HL-60 (cell line): ENCODE measurements around the gene FTH1.
A peak's percentile ranks its signal among the peaks of the same experiment; 100 is the strongest.

Experiments used
- DNase-seq, 2 experiments: peaks; one replicate each; pipeline ENCODE4 v3.0.0-alpha.2; 2010 to 2020; ENCODE audit warnings: low read depth in 1 of 2, low spot score in 1 of 2
- H3K27ac ChIP-seq: fragments of 250-450 bp; sonication (Bioruptor Pico); replicated peaks from 2 replicates; pipeline ENCODE4 v1.5.1; 2020; ENCODE audit warnings: mild to moderate bottlenecking, moderate library complexity
- H3K27me3 ChIP-seq: fragments of 250-450 bp; sonication (Bioruptor Pico); 2 replicates; pipeline ENCODE4 v1.5.1; 2021; ENCODE audit warnings: mild to moderate bottlenecking, moderate library complexity; ENCODE audit not compliant: insufficient read depth, poor library complexity, severe bottlenecking
- H3K4me3 ChIP-seq: replicated peaks from 2 replicates; pipeline ENCODE4 v1.5.1; 2011; ENCODE audit warnings: mild to moderate bottlenecking, control low read depth, low read length; ENCODE audit not compliant: insufficient read depth
- CTCF ChIP-seq: IDR thresholded peaks from one replicate; pipeline ENCODE4 v1.5.1; 2011; ENCODE audit warnings: low read length, control low read depth, inconsistent platforms; ENCODE audit not compliant: insufficient read depth
- GABPA ChIP-seq: IDR thresholded peaks from 2 replicates; pipeline ENCODE4 v1.6.1; 2012; ENCODE audit warnings: low read depth
- POLR2AphosphoS5 ChIP-seq: IDR thresholded peaks from 2 replicates; pipeline ENCODE4 v1.6.1; 2012; ENCODE audit warnings: low read depth
- SPI1 ChIP-seq: IDR thresholded peaks from 2 replicates; pipeline ENCODE4 v1.6.1; 2012; ENCODE audit warnings: low read depth, mild to moderate bottlenecking, borderline replicate concordance
- TF ChIP-seq, protein P1 (sequence below): IDR thresholded peaks from 2 replicates; pipeline ENCODE4 v1.6.1; 2012; ENCODE audit warnings: low read depth; ENCODE audit not compliant: insufficient replicate concordance

Gene FTH1

GRCh38 chr11:61962213-61963015 lies 5.0 kb downstream of the FTH1 start:
- no peaks in the 10 kb centered on the region for H3K27me3 ChIP-seq
- no peak for DNase-seq
- no peak for TF ChIP-seq POLR2AphosphoS5
- TF ChIP-seq CTCF, result no peak
- no peak for TF ChIP-seq SPI1
- TF ChIP-seq, protein P1, sequence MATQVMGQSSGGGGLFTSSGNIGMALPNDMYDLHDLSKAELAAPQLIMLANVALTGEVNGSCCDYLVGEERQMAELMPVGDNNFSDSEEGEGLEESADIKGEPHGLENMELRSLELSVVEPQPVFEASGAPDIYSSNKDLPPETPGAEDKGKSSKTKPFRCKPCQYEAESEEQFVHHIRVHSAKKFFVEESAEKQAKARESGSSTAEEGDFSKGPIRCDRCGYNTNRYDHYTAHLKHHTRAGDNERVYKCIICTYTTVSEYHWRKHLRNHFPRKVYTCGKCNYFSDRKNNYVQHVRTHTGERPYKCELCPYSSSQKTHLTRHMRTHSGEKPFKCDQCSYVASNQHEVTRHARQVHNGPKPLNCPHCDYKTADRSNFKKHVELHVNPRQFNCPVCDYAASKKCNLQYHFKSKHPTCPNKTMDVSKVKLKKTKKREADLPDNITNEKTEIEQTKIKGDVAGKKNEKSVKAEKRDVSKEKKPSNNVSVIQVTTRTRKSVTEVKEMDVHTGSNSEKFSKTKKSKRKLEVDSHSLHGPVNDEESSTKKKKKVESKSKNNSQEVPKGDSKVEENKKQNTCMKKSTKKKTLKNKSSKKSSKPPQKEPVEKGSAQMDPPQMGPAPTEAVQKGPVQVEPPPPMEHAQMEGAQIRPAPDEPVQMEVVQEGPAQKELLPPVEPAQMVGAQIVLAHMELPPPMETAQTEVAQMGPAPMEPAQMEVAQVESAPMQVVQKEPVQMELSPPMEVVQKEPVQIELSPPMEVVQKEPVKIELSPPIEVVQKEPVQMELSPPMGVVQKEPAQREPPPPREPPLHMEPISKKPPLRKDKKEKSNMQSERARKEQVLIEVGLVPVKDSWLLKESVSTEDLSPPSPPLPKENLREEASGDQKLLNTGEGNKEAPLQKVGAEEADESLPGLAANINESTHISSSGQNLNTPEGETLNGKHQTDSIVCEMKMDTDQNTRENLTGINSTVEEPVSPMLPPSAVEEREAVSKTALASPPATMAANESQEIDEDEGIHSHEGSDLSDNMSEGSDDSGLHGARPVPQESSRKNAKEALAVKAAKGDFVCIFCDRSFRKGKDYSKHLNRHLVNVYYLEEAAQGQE, result no peak
- no peak for TF ChIP-seq GABPA
- H3K27ac ChIP-seq, result peak overlapping the region; percentile 59
- H3K4me3 ChIP-seq, result no peak overlapping the region

DNA sequence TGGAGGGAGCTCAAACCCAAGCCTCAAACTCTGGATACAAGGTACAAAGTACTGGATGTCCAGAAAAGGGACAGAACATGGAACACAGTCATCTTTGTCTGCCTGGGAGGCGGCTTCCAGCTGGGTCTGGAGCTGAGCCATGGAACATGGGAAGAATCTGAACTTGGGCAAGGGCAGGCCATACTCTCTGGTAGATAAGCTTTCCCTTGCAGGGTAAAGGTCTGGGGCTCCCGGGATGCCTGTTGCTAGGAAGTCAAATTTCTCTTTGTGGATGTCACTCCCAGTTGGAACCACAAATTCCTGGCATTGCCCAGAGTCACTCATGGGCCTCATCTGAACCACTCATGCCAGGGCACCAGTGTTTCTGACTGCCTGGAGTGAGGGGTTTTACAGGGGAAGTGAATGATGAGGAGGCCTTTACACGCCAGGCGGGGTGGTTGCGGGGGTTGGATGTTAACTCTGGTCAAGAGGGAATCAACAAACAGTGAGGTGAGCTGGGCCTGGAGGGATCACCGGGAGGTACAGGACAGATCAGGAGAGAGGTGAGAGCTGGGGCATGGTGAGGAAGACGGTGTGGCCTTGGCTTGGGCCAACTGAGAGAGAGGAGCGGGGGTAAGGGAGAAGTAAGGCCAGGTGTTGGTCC lies 5.7 kb downstream of the FTH1 start:
- no peak for DNase-seq
- Histone ChIP-seq H3K27me3 (no peaks in the 10 kb centered on the region), H3K27ac (no peak overlapping the region), H3K4me3 (no peak overlapping the region)
- no peak for TF ChIP-seq SPI1
- TF ChIP-seq, protein P1, result no peak
- no peak for TF ChIP-seq GABPA
- no peak for TF ChIP-seq CTCF
- TF ChIP-seq POLR2AphosphoS5, result no peak

- no peak for DNase-seq
- Histone ChIP-seq H3K27ac (no peak overlapping the region), H3K27me3 (no peaks in the 10 kb centered on the region), H3K4me3 (no peak overlapping the region)
- TF ChIP-seq CTCF (no peak), GABPA (no peak), SPI1 (no peak), POLR2AphosphoS5 (no peak)
- TF ChIP-seq, protein P1, result no peak
Measured at GRCh38 chr11:61960532-61960931, 6.9 kb downstream of the FTH1 start.
